Right forelimb (tissue), 1 donor: ENCODE measurements around the gene C14orf93.

Source experiments
- DNase-seq: peaks from one replicate; pipeline ENCODE4 v3.0.0-alpha.2; 2018

The C14orf93 gene

DNA sequence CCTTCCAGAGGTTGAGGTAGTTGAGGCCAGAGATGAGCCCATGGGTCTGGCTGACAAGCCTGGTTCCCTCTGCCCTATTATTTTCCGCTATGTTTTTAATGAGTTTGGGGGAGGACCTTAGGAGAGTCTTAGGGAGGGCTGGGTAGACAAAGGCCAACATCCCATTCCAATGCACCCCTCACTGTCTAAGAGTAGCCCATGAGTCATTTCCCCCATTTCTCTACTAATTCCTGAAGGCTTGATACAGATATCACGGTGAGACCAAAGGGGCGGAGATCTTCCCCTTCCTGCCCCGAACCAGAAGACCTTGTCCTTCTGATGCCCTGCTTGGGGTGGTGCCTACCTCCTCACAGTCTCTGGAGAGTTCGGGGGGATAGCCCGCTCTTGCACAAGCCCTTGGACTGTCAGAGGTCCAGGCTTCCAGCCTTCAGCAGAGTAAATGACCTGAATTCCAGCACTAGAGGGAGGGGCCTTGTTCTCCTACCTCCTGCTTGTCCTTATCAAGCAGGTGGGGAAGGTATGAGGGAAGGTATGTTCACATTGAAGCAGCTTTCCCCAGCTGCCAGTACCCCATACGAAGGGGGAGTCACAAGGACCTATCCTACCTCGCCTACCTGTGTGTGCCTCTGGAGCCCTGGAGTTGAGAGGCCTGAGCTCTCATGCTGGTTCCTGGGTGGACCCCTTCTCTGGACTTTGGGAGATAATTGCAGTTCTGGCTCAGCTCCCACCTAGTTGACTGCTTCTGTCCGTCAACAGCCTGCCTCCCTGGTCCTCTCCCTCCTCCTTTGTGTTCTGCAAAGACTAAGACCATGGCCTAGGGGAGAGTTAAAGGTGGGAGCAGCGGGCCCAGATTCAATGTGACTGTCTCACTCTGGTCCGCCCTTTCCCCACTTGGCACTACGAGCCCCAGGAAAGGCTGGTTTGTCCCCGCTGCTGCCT, 35.7 kb upstream of the C14orf93 start:
- no peak for DNase-seq

DNA sequence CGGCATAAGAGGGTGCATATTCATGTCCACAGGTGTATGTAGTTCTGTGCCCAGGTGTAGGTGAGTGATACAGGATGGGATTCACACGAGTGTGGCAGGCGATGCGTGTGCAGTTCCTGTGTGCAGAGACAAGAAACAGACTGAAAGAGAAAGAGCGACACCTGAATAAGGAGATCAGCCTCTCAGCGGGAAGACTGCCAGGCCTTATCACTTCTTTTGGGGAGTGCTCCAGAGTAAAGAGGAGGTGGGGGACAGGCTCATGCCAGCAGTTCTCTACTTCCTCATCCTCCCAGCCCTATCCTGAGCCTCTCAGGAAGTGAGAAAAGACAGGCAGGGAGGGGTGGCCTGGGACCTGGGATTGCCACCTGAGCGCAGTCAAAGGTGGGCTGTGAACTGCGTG, 34.9 kb upstream of the C14orf93 start:
- no peak for DNase-seq

GRCh38 chr14:23043754-23044153, 33.8 kb upstream of the C14orf93 start:
- DNase-seq = no peak

GRCh38 chr14:23043145-23043544, 33.2 kb upstream of the C14orf93 start:
- DNase-seq = no peak

GRCh38 chr14:23042162-23042965, 32.4 kb upstream of the C14orf93 start, which contains the start of gene PSMB11:
PSMB11 (plus strand) TSS chr14:23042212; CDS start chr14:23042226, 14 bp downstream.
- DNase-seq = no peak

GRCh38 chr14:23041729-23042128, 31.8 kb upstream of the C14orf93 start:
- no peak for DNase-seq

GRCh38 chr14:23040100-23040499, 30.2 kb upstream of the C14orf93 start:
- DNase-seq = no peak

DNA sequence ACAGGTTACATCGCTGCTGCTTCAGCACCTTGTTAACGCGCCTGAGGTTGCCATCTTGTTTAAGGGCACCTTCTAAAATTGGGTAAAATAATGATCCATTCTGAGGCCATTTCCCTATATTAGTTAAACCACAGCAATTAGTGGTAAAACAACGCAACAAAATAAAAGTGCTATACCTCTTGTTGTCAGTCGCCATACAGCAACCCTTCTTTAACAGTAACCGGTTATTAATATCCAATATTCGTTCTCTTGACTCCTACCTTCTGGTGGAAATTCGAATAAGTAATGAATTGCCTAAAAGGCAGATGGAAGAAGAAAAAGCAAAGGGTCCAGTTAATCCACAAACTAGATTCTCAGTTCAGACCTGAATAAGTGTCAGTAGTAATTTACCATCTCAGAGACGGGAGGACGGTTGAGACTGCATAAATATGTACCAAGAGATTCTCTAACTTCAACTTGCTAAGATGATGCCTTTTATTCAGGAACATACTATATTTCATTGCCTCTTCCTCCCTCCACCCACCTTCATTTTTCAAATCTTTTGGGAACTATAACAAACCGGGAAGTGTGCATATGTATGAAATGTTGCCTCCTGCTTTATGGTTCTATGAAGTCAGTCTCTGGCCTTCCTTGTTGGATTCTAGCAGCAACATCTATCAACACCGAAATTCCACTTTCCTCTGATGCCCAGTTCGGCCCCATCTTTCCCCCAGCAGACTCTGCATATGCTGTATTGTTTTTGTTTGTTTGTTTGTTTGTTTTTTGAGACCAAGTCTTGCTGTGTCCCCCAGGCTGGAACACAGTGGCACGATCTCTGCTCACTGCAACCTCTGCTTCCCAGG, 25.6 kb upstream of the C14orf93 start:
- no peak for DNase-seq

- peak; percentile 90 for DNase-seq
Measured at GRCh38 chr14:23034498-23035302, 24.8 kb upstream of the C14orf93 start, which contains the start of gene PSMB5. PSMB5 (minus strand) TSS chr14:23034900; CDS start chr14:23034881, 19 bp downstream.

DNA sequence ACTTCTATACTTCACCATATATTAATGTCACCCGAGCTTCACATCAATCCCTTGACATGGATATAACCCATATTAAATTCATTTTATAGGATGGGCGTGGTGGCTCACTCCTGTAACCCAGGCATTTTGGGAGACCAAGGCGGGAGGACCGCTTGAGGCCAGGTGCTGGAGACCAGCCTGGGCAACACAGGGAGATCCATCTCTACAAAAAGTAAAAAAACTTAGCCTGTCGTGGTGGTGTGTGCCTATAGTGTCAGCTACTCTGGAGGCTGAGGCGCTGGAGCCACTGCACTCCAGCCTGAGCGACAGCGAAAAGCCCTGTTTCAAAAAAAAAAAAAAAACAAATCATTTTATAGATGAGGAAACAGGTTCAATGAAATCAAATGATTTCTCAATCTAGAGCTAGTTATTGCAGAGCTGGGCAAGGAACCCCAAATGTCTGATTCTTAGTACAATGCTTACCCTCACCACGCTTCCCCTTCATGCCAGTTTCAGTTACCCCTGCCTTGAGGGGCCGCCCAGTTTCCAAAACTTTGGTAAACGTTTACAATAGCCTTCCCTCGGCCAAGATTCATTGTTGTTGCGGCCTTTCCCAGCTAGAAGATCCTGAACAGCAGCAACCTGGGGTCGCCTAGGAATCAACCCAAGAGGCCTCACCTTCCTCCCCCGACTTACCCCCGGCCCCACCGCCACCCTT, 24.0 kb upstream of the C14orf93 start:
- no peak for DNase-seq

DNA sequence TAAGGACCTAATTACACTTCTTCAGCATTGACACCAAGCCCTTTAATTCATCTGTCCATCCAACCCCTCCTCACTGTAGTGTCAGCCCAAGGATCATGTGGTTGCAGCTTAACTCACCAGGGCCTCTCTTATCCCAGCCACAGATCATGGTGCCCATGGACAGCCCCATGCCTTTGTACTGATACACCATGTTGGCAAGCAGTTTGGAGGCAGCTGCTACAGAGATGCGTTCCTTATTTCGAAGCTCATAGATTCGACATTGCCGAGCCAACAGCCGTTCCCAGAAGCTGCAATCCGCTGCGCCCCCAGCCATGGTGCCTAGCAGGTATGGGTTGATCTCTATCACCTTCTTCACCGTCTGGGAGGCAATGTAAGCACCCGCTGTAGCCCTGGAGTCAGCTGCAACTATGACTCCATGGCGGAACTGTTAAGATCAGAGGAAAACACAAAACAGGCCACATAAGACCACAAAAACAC, 23.3 kb upstream of the C14orf93 start:
- no peak for DNase-seq

GRCh38 chr14:23030936-23031335, 21.0 kb upstream of the C14orf93 start:
- no peak for DNase-seq

DNA sequence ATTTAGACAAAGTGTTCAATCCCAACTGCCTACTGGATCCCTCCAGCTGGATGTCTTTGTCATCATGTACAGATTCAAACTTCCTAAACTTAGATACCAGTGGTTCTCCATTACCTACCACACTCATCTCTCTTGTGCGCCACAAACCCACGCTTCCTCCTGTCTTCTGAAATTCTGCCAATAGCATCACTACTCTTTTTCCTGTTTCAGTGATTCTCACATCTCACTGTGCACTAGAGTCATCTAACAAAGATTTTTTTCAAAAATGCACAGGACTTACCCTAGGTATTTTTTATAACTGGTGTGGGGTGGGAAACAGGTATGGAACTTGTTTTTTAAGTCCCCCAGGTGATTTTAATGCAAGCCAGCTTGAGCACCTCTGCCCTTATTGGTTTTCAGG, 18.9 kb upstream of the C14orf93 start:
- no peak for DNase-seq

GRCh38 chr14:23025151-23025814, 15.3 kb upstream of the C14orf93 start:
- DNase-seq = no peak

- DNase-seq = no peak
Measured at GRCh38 chr14:23024612-23025075, 14.7 kb upstream of the C14orf93 start.

DNA sequence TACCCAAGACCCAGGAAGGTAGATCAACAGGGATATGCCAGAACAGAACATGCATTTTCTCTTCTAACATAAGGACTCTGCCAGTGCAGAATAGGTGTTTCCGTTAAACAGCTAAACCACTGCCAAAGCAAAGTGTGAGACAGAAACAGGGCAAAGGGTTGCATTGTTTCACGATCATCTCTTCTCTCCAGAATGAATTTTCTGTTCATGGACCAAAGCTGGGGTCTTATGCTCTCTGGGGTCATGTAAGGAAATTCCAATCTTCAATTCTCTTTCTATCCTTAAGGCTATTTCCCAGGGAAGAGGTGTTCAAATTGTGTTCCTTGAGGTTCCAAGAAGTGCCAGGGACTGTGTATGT, 13.8 kb upstream of the C14orf93 start:
- DNase-seq = no peak

DNA sequence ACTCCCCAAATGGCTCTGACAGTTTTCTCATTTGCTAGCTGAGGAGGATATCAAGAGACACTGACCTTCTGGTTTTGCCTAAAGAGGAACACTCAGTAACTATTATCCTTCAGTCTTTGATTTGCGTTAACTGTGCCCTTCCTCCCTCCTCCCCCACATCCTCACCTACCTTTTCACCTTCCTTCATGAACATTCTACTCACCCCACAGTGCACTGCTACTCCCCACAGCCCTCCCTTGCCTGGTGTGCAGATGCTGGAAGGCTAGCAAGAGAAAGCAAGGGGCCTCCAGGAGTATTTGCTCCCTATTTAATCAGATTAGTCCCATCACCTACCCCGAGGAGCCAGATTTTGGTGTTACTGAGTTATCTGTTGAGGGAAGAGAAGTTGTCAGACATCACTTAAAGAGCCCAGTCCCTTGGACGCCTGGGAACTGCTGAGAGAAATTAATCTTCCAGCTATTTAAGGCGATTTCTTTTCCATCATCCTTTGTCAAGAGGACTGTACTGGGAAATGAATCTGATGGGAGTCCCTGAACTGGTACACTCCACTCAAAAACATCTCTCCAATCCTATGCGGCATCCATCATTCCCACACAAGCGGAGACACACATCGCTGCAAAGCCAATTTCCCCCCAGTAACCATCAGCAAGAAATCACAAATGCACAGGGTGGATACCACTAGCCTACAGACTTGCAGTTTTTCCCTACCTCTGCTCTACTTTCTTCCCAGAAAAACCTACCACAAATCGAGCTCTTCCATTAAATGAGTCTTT, 13.3 kb upstream of the C14orf93 start:
- no peak for DNase-seq

GRCh38 chr14:23021889-23022442, 12.0 kb upstream of the C14orf93 start:
- DNase-seq = no peak

DNA sequence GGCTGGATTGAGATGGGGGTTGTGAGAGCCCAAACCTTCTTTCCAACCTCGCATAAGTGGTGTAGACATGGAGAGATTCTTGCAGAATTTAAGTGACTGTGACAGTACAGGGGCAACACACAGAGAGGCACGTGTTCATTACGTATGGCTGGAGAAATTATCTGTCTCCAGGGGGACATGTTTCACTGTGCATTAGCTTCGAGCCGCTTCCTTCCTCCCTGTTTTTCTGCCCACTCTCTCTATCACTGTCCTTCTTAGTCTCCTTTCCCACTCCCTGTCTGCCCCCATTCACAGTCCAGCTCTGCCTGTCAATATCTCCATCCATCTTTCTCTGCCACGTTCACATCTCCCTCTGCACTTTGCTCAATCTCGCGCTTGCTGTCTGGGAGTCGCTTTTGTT, 11.5 kb upstream of the C14orf93 start:
- no peak for DNase-seq
